ENCODE data around the gene MAP3K4.

MAP3K4 gene

GRCh38 chr6:161003336-161003735 lies 11.8 kb downstream of the MAP3K4 start:
- DNase-seq = no peak

- no peak for DNase-seq
These were observed 16.7 kb downstream of the MAP3K4 start for GRCh38 chr6:161008245-161008644.

- DNase-seq = no peak
These were observed 18.4 kb downstream of the MAP3K4 start for GRCh38 chr6:161009991-161010390.

GRCh38 chr6:161010418-161010817 lies 18.8 kb downstream of the MAP3K4 start:
- DNase-seq = no peak

- peak; percentile 32 for DNase-seq
These were observed 20.2 kb downstream of the MAP3K4 start for GRCh38 chr6:161011492-161012480.

GRCh38 chr6:161013695-161014094 lies 22.1 kb downstream of the MAP3K4 start:
- DNase-seq = no peak

- no peak for DNase-seq
These were observed 26.4 kb downstream of the MAP3K4 start for GRCh38 chr6:161017766-161018564.

- DNase-seq = no peak
These were observed 27.8 kb downstream of the MAP3K4 start for GRCh38 chr6:161019324-161019839.

GRCh38 chr6:161021543-161021942 lies 30.0 kb downstream of the MAP3K4 start:
- DNase-seq = no peak

- no peak for DNase-seq
These were observed 30.6 kb downstream of the MAP3K4 start for GRCh38 chr6:161021998-161022743.

- DNase-seq = no peak
These were observed 31.7 kb downstream of the MAP3K4 start for GRCh38 chr6:161023316-161023715.

- no peak for DNase-seq
These were observed 32.9 kb downstream of the MAP3K4 start for GRCh38 chr6:161024364-161024920.

GRCh38 chr6:161027385-161027784 lies 35.8 kb downstream of the MAP3K4 start:
- DNase-seq = no peak

GRCh38 chr6:161029195-161029809 lies 37.7 kb downstream of the MAP3K4 start:
- no peak for DNase-seq

- peak; percentile 10 for DNase-seq
These were observed 40.3 kb downstream of the MAP3K4 start for GRCh38 chr6:161031721-161032495.

- peak; percentile 64 for DNase-seq
These were observed 42.1 kb downstream of the MAP3K4 start for GRCh38 chr6:161033667-161034066.

- DNase-seq = no peak
These were observed 43.8 kb downstream of the MAP3K4 start for GRCh38 chr6:161035182-161035980.

GRCh38 chr6:161035981-161036263 lies 44.4 kb downstream of the MAP3K4 start:
- DNase-seq = no peak

GRCh38 chr6:161037873-161038228 lies 46.3 kb downstream of the MAP3K4 start:
- DNase-seq = no peak

- DNase-seq = no peak
These were observed 46.9 kb downstream of the MAP3K4 start for GRCh38 chr6:161038229-161039031.

Data from NCI-H69 (cell line).